HEK293T (cell line): ENCODE measurements around the gene CAPN1.

Source experiments
- ARNT ChIP-seq: fragments of 450-650 bp; IDR thresholded peaks from 2 replicates; pipeline ENCODE4 v1.6.1; 2017; ENCODE audit warnings: mild to moderate bottlenecking
- BHLHE40 ChIP-seq: fragments of 450-650 bp; IDR thresholded peaks from 2 replicates; pipeline ENCODE4 v1.6.1; 2016; ENCODE audit warnings: mild to moderate bottlenecking, moderate library complexity, borderline replicate concordance
- FOXK2 ChIP-seq: fragments of 450-650 bp; IDR thresholded peaks from 2 replicates; pipeline ENCODE4 v1.6.1; 2016; ENCODE audit warnings: mild to moderate bottlenecking
- HDGF ChIP-seq: fragments of 450-650 bp; IDR thresholded peaks from 2 replicates; pipeline ENCODE4 v1.6.1; 2017; ENCODE audit warnings: antibody characterized with exemption, borderline replicate concordance
- PKNOX1 ChIP-seq: fragments of 450-650 bp; IDR thresholded peaks from 2 replicates; pipeline ENCODE4 v1.6.1; 2016
- SUZ12 ChIP-seq: fragments of 450-650 bp; IDR thresholded peaks from 2 replicates; pipeline ENCODE4 v1.6.1; 2016; ENCODE audit warnings: mild to moderate bottlenecking

GRCh38 chr11:65136515-65137096 is 45.1 kb upstream of the CAPN1 start:
- TF ChIP-seq ARNT (no peak), FOXK2 (no peak), SUZ12 (no peak), HDGF (no peak), PKNOX1 (no peak), BHLHE40 (no peak)
